ENCODE measurements around the gene CCDC136.
A peak's percentile ranks its signal among the peaks of the same experiment; 100 is the strongest.

The CCDC136 gene

DNA sequence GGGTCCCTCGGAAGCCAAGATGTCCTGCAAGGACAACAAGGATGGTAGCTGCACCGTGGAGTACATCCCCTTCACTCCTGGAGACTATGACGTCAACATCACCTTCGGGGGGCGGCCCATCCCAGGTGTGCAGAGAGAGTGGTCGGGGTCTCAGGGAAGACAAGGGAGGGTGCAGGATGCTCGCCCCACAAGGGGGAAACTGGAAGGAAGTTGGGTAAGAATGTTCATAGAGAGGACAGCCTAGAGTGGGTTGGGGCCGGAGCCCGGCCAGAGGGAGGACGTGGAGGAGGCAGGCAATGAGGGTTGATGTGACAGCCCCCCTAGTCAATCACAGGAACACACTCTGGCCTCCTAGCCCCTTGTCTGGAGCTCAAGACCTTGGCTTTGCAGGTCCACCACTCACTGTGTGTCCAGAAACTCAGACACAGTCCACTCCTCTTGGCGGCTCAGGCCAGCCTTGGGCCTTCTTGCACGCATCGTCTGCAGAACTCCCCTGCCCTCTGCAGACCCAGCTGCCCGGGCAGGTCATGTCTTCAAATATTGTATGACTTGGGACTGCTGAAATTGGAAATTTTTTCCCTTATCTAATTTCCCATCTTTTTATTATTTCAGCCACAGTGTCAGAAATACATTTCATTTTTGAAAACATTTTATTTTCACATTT lies 55.1 kb downstream of the CCDC136 start:
- no peak for DNase-seq

DNA sequence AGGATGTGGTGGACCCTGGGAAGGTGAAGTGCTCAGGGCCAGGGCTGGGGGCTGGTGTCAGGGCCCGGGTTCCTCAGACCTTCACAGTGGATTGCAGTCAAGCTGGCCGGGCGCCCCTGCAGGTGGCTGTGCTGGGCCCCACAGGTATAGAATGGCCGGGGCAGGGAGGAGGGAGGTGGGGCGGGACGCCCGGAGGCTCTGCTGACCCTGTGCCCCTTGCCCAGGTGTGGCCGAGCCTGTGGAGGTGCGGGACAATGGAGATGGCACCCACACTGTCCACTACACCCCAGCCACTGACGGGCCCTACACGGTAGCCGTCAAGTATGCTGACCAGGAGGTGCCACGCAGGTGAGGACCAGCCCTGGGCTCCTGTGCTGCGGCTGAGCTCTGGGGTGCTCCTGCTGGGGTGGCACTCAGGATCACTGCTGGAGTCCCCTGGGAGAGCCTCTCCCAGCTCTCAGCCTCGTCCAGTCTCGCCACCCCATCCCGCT lies 56.0 kb downstream of the CCDC136 start:
- DNase-seq = no peak

DNA sequence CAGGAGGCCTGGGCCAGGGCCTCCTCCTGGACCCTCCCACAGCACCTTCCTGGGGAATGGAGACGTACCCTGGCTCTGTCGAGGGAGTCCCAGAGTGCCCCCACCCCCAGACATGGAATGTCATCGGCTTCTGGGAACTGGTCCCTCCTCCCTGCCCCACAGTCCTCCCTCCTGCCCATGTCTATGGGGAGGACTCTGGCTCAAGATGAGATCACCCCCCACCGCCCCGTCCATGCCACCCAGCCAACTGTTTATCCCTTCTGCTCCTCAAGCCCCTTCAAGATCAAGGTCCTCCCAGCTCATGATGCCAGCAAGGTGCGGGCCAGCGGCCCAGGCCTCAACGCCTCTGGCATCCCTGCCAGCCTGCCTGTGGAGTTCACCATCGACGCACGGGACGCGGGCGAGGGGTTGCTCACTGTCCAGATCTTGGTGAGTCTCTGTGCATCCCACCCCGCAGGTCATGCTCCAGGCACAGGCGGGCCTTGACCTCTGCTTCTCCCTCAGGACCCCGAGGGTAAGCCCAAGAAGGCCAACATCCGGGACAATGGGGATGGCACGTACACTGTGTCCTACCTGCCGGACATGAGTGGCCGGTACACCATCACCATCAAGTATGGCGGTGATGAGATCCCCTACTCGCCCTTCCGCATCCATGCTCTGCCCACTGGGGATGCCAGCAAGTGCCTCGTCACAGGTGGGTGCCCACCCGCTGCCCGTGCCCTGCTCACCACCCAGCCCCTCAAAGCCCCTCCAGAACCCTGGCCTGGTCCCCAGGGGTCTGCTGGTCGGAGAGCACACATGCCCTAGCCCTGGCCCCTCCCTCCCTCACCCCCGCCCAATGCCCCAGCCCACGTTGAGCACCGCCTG lies 56.8 kb downstream of the CCDC136 start:
- no peak for DNase-seq

GRCh38 chr7:128849156-128849515 lies 57.4 kb downstream of the CCDC136 start:
- DNase-seq = no peak

DNA sequence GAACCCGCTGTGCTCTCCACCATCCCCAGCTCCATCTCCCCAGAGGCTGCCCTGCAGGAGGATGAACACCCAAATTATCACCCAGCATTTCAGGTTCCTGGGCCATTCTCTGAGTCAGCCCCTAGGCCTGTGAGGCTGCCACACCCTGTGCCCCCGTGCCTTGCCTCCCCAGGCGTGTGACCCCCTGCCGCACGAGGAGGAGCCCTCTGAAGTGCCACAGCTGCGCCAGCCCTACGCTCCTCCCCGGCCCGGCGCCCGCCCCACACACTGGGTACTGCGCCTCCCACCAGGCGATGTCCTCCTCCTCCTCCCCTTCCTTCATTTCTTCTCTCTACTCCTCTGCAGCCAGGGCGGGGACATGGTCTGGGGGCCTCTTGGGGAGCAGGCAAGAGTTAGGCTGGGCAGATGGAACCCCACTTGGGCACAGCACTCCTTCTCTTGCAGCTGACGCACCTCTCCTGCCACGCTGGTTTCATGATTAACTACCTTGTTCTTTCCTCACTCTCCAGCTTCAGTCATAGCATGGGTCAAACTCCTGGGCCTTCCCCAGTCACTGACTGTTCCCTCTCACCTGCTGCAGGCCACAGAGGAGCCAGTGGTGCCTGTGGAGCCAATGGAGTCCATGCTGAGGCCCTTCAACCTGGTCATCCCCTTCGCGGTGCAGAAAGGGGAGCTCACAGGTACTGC lies 58.2 kb downstream of the CCDC136 start:
- no peak for DNase-seq

DNA sequence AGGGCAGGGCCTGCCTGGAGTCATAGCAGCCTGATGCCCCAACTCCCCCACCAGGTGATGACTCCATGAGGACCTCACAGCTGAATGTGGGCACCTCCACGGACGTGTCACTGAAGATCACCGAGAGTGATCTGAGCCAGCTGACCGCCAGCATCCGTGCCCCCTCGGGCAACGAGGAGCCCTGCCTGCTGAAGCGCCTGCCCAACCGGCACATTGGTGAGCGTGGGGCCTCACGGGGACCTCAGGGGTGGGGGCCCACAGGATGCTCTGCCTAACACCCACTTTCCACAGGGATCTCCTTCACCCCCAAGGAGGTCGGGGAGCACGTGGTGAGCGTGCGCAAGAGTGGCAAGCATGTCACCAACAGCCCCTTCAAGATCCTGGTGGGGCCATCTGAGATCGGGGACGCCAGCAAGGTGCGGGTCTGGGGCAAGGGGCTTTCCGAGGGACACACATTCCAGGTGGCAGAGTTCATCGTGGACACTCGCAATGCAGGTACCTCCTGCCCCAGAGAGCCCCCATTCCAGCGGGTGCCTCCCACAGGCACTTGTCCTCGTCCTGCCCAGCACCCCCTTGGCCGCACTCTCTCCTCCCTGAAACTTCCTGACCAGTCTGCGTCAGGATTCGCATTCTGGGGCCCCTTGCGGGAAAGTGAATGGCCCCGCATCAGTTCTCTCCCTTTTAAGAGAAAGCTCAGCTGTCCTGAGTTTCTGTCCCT lies 60.9 kb downstream of the CCDC136 start:
- no peak for DNase-seq

DNA sequence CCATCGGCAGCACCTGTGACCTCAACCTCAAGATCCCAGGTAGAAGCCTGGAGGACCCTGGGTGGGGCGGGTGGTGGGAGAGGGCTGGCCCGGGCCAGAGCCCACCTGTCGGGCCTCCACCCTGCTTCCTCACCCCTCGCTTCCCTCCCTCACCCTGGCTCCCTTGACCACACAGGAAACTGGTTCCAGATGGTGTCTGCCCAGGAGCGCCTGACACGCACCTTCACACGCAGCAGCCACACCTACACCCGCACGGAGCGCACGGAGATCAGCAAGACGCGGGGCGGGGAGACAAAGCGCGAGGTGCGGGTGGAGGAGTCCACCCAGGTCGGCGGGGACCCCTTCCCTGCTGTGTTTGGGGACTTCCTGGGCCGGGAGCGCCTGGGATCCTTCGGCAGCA lies 62.0 kb downstream of the CCDC136 start:
- DNase-seq = no peak

GRCh38 chr7:128854396-128854795 lies 62.6 kb downstream of the CCDC136 start:
- DNase-seq = no peak

- DNase-seq = no peak
Measured at GRCh38 chr7:128855559-128855958, 63.8 kb downstream of the CCDC136 start.

GRCh38 chr7:128856001-128856718 lies 64.4 kb downstream of the CCDC136 start:
- DNase-seq = no peak

- no peak for DNase-seq
Measured at GRCh38 chr7:128858380-128859231, 66.8 kb downstream of the CCDC136 start.

DNA sequence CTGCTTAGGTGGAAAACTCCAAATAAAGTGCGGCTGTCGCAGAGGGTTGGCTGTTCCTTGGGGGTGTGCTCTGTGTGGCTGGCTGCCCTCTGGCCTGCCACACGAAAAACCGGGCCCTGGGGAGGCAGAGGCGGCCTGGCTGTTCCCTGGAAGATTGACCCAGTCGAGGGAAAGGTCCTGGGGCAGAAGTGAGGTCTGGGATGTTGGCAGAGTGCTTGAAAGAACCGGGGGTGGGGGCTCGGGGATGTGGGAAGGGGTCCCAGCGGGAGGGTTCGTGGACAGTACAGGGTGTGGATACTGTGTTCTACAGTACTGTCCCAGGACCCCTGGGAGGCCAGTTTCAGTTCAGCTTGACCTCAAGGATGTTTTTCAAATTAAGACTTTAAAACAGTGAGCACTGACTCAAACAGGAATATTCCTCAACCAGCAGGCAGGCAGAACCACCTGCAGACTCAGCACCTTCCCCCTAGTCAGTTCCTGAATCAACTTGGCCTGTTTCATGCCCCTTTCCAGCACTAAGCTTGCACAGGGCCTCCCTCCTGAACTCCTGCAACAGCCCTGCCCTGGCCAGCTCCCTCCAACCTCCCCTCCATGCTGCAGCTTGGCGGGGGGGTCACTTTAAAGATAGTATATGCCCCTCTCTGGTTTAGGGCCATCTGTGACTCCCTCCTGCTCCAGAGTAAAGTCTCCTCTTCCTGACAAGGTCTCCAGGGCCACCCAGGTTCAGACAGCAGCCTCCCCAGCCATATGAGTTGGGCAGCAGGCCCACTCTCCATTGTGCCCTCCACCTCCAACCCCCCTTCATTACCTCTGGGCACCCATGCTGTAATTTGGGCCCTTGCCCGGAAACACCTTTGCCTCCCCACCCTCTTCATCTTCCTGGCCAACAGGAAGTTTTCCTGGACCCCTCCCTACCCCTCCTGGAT lies 67.7 kb downstream of the CCDC136 start:
- DNase-seq = no peak

- peak; percentile 39 for DNase-seq
Measured at GRCh38 chr7:128860158-128861073, 68.6 kb downstream of the CCDC136 start.

DNA sequence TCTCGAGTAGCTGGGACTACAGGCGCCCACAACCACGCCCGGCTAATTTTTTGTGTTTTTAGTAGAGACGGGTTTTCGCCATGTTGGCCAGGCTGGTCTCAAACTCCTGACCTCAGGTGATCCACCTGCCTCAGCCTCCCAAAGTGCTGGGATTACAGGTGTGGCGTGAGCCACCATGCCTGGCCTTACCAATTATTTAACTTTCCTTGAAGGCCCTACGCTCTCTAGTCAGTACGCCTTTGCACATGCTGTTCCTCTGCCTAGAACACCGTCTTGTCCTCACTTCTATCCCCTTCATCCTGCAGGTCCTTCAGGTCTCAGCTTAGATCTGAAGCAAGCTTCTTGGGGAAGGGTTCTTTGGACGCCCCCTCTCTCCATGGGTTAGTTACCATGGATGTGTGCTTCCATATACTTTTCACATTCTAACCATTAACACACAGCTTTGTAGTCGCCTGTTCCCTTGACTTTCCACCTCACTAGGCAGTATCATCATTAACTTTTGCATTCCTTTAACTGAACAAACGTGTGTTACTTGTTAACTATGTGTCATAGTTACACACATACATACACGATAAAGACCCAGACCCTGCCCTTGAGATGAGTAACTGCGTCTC lies 70.3 kb downstream of the CCDC136 start:
- no peak for DNase-seq

DNA sequence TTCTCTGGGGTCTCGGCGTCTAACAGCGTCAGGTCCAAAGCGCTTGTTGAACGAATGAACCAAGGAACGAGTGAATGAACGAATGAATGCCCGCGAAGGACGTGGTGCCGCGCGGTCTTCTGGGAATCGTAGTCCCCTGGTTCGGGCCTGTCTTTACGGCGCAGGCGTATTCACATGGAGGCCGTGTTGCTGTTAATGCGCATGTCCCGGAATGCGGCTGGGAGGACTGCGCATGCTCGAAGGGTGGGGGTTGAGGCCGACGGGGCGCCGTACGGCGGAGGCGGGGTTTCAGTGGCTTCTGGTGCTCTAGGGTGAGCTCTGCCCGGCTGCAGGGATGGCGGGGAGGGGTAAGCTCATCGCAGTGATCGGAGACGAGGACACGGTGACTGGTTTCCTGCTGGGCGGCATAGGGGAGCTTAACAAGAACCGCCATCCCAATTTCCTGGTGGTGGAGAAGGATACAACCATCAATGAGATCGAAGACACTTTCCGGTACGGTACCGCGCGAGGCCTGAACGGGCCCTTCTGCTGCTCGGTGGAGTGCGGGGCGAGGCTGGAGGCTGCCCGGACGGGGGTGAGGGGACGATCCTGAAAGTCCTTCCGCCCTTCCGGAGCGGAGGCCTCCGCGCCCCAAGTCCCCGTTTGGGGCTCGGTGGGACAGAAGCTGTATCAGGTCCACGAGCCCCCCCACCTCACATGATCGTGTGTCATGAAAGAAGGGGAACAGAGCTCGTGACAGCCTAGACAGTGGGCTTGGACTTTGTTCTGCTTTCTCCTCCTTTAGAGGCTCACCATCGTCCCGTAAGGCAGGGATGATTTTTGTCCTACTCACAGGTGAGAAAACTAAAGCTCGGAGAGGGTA lies 71.0 kb downstream of the CCDC136 start, which contains the start of gene ATP6V1F:
Gene ATP6V1F, plus strand, starts transcription at position 286 of the 862 bp plus-strand sequence. Its CDS starts 49 bp downstream, at position 335.
- DNase-seq = peak; percentile 96

- peak; percentile 72 for DNase-seq
Measured at GRCh38 chr7:128863433-128863989, 71.7 kb downstream of the CCDC136 start.

- no peak for DNase-seq
Measured at GRCh38 chr7:128865303-128865702, 73.5 kb downstream of the CCDC136 start.

Data from fibroblast of skin of right biceps (primary cell).